AG04450 (cell line): ENCODE results near the gene ALDH3B2. TPM values are rescaled to one million over a fixed set of nuclear protein-coding genes. Genes with fewer than 3 reads are reported as not detected.
A peak's percentile ranks its signal among the peaks of the same experiment; 100 is the strongest.
"Not testable (repeated sequence)": the region's sequence is repeated elsewhere in the genome, so short reads cannot be mapped to it uniquely, and the experiment has no call there.

Experiments used
- CTCF ChIA-PET: fragments of 300-600, 350-600 bp; formaldehyde crosslinking; extraction: SDS; loops from one replicate; lab custom pipeline; 2022; ENCODE audit warnings: antibody characterized with exemption, inconsistent platforms; lab: Charles Lee
- POLR2A ChIA-PET: fragments of 350-600 bp; formaldehyde crosslinking; extraction: SDS; loops from one replicate; lab custom pipeline; 2021; ENCODE audit warnings: antibody characterized with exemption, inconsistent platforms; lab: Yijun Ruan, JAX
- DNase-seq: peaks from one replicate; pipeline ENCODE4 v3.0.0-alpha.2; 2011; ENCODE audit warnings: low read depth, low spot score
- H3K27ac ChIP-seq: one replicate; pipeline ENCODE4 v1.5.1; 2012; ENCODE audit warnings: low read depth, low read length, control low read depth
- H3K27me3 ChIP-seq: one replicate; pipeline ENCODE4 v1.6.0; 2012; ENCODE audit warnings: low read length; ENCODE audit not compliant: control insufficient read depth, insufficient read depth
- H3K4me3 ChIP-seq: 2 replicates; pipeline ENCODE4 v1.5.1; 2011; ENCODE audit warnings: mild to moderate bottlenecking, low read depth, low read length, control low read depth
- H3K9me3 ChIP-seq: 2 replicates; pipeline ENCODE4 v1.5.1; 2012; ENCODE audit warnings: low read length; ENCODE audit not compliant: control insufficient read depth, insufficient read depth
- polyA plus RNA-seq: library from polyadenylated mRNA; depleted of rRNA; stranded (reverse); fragments of >200 nt; gene quantifications from 2 replicates; pipeline ENCODE4 v1.2.3, GENCODE V29; 2011
- TF ChIP-seq, protein P1 (sequence below): IDR thresholded peaks from 2 replicates; pipeline ENCODE4 v1.5.1; 2011; ENCODE audit warnings: low read depth, low read length, control low read depth, inconsistent platforms

Gene ALDH3B2
- polyA plus RNA-seq, 1 experiment = not detected

DNA sequence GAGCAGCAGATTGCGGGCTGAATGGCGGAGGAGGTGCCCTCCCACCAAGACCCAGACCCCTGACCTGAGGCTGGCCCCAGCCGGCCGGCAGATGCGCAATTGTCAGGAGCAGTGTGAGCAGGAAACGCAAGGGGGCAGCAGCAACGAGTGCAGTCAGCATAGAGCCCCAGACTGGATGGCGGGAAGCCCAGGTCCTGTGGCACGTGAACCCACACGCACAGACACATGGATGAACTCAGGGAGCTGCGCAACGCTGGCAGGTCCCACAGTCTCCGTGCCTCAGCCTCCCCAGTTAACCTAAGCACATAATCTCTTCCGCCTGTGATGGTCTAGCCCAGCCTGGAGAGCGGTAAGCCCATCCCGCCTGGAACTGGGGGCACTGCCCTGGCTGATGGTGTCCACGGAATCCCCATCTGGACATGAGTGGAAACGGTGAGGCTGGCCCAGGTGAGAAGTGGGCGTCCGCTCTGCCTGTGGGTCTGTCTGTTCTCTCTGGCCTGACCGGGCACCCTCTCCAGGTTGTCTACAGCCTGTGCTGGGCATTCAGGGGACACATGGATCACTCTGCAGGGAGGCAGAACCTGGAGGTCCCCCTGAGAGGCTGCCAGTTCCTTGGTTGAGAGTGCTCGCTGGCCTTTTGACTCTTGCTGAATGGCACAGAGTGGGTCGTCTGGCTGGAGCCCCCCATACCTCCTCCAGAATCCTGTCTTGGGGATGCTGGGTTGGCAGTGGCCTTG lies 34.2 kb downstream of the ALDH3B2 start:
- H3K27me3 ChIP-seq = peaks cover 7% of the 10 kb centered on the region
- no peak overlapping the region for H3K27ac ChIP-seq
- TF ChIP-seq, protein P1, sequence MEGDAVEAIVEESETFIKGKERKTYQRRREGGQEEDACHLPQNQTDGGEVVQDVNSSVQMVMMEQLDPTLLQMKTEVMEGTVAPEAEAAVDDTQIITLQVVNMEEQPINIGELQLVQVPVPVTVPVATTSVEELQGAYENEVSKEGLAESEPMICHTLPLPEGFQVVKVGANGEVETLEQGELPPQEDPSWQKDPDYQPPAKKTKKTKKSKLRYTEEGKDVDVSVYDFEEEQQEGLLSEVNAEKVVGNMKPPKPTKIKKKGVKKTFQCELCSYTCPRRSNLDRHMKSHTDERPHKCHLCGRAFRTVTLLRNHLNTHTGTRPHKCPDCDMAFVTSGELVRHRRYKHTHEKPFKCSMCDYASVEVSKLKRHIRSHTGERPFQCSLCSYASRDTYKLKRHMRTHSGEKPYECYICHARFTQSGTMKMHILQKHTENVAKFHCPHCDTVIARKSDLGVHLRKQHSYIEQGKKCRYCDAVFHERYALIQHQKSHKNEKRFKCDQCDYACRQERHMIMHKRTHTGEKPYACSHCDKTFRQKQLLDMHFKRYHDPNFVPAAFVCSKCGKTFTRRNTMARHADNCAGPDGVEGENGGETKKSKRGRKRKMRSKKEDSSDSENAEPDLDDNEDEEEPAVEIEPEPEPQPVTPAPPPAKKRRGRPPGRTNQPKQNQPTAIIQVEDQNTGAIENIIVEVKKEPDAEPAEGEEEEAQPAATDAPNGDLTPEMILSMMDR = peak; percentile 47
- CTCF ChIA-PET = no interaction called here
- H3K4me3 ChIP-seq = no peak overlapping the region
- DNase-seq = no peak
- H3K9me3 ChIP-seq = peaks cover 13% of the 10 kb centered on the region
- POLR2A ChIA-PET = no interaction called here

DNA sequence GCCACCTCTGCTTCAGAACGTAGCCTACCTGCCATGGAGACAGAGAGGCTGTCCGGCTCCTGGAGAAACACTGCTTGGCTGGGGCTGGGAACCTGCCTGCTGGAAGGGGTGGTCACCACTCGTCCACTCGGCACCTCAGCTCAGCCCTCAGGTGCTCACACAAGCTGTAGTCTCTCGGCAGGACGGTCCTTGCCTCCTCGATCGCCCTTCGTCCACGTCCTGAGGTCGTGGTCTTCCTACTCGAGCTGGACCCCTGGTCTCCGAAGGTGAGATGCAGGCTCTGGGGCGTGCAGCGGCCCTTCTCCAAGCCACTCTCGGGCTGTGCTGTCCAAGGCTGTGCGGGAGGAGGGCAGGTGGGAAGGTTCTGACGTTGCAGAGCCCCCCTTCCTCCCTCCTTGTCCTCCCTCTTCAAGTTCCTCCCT lies 35.0 kb downstream of the ALDH3B2 start, which contains the start of gene TBX10:
Gene TBX10 (minus strand): TSS at position 326 of the 422 bp plus-strand sequence. CDS start 291 bp downstream, at position 35.
- Histone ChIP-seq H3K9me3 (peaks cover 9% of the 10 kb centered on the region), H3K4me3 (no peak within 1 kb of the TSS), H3K27ac (no peak within 1 kb of the TSS), H3K27me3 (peaks cover 7% of the 10 kb centered on the region)
- TF ChIP-seq, protein P1 = no peak
- DNase-seq = no peak
- CTCF ChIA-PET = no interaction called here
- POLR2A ChIA-PET = no interaction called here

DNA sequence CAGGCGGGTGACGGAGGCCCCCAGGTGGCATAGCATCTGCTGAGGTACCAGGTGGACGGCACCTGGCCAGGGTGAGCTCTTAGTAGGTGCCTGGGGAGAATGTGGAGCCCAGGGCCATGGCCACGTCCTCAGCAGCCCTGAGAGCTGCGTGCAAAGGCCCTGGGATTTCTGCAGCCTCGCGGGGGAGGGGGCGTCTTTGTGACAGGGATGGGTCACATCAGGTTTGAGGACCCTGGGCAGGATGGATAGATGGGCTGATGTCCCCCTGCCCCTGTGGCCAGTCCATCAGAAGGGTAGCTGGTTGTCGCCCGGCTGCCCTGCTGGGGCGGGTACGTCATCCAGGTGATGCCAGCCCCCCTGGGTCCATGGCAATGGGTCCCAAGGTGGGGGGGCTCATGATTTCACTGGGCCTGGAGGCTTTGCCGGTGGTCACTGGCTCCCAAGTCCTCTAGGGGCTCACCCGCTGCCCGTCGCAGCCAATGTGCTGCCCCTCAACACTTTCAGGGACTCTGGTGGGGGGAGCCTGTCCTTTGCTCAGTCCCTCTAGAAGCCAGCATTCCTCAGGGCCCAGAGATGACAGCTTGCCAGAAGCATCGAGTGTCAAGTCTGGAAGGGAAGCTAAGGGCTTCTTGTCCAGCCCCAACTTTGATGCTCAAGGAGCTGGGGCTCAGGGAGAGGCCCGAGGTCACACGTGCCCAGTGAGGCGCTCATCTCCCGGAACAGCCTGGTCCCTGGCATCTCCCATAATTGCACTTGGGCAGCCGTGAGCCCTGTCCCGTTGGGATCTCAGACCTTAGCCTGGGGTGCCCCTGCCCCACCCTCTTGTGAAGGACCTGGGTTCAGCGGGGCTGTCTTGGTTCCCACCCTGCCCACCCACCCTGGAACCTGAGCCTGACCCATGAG lies 35.6 kb downstream of the ALDH3B2 start:
- Histone ChIP-seq H3K4me3 (no peak overlapping the region), H3K27me3 (peaks cover 11% of the 10 kb centered on the region), H3K27ac (no peak overlapping the region), H3K9me3 (peaks cover 3% of the 10 kb centered on the region)
- ChIA-PET CTCF (no interaction called here), POLR2A (no interaction called here)
- DNase-seq = no peak
- TF ChIP-seq, protein P1 = no peak

DNA sequence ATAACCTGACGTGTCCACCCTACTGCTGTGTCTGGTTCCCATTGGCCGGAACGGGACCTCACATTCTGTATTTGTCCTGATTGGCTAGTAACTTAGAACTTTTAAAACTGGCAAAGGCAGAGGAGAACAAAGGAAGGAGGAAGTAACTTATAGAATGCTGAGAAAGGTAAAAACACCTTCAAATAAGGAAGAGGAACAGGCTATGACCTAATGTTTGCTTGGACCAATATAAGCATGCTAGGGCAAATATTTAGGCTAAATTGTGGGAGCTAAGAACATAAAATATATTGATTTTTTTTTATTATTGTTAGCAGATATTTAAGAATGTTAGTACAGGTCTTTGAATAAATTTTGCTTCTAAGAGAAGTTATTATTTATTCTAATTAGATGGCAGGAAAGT lies 37.0 kb downstream of the ALDH3B2 start:
- POLR2A ChIA-PET = interaction anchor here (0.7 kb wide), 1 partner anchor 397 kb away, joined by 3 read pairs; no protein-coding TSS in a partner anchor
- not testable (repeated sequence) for H3K4me3 ChIP-seq, DNase-seq, H3K27ac ChIP-seq, H3K9me3 ChIP-seq
- CTCF ChIA-PET = interaction anchor here (0.6 kb wide), 1 partner anchor 416 kb away, joined by 4 read pairs; no protein-coding TSS in a partner anchor
- H3K27me3 ChIP-seq = peaks cover 12% of the 10 kb centered on the region

DNA sequence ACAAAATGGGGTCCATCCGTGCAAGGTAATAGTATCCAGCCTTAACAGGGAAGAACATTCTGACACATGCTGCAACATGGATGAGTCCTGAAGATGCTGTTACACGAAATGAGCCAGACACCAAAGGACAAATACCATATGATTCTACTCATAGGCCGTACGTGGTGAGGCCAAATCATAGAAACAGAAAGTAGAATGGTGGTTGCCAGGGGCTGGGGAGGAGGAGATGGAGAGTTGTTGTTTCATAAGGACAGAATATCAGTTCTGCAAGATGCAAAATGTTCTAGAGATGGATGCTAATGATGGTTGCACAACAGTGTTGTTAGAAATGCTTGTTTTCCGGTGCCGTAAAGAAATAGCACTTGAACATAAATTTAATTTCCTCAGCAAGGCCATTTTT lies 37.5 kb downstream of the ALDH3B2 start:
- no peak overlapping the region for H3K4me3 ChIP-seq
- no peak overlapping the region for H3K27ac ChIP-seq
- ChIA-PET POLR2A (no interaction called here), CTCF (no interaction called here)
- TF ChIP-seq, protein P1 = no peak
- peaks cover 12% of the 10 kb centered on the region for H3K27me3 ChIP-seq
- DNase-seq = no peak
- H3K9me3 ChIP-seq = no peaks in the 10 kb centered on the region; the same call in 1 of the 2 replicates
